ENCODE results near the gene CNOT1.

CNOT1 gene

GRCh38 chr16:58584831-58585505 is 44.7 kb downstream of the CNOT1 start:
- TF ChIP-seq CTCF (IDR thresholded peaks at IDR 0.05; ENCODE audit: low read depth, low read length, poor library complexity, severe bottlenecking), result no peak
- no peak for TF ChIP-seq EZH2phosphoT487 (IDR thresholded peaks at IDR 0.05; ENCODE audit: borderline replicate concordance, low read length)

GRCh38 chr16:58582971-58583765 is 46.5 kb downstream of the CNOT1 start:
- Histone ChIP-seq H3K79me2 (ENCODE audit: control insufficient read depth, low read length) (peaks cover 52% of the 10 kb centered on the region), H3K4me1 (ENCODE audit: control insufficient read depth, low read length) (no peaks in the 10 kb centered on the region), H3K36me3 (ENCODE audit: control insufficient read depth, low read length) (peaks cover 94% of the 10 kb centered on the region), H3K9me2 (replicated peaks; ENCODE audit: control insufficient read depth, low read length) (no peaks in the 10 kb centered on the region), H3K4me3 (ENCODE audit: low read length) (no peak overlapping the region), H4K20me1 (ENCODE audit: control insufficient read depth, insufficient read depth, low read depth, low read length) (peaks cover 10% of the 10 kb centered on the region), H3K27me3 (ENCODE audit: control insufficient read depth, low read length) (no peaks in the 10 kb centered on the region), H3F3A (ENCODE audit: control insufficient read depth, insufficient read depth) (peaks cover 24% of the 10 kb centered on the region), H3K4me2 (ENCODE audit: low read length) (no peak overlapping the region), H3K27ac (ENCODE audit: low read depth, low read length) (no peak overlapping the region), H3K9me3 (ENCODE audit: control insufficient read depth, insufficient read depth, low read length) (no peaks in the 10 kb centered on the region)
- TF ChIP-seq CTCF (IDR thresholded peaks at IDR 0.05; ENCODE audit: low read depth, low read length, poor library complexity, severe bottlenecking) (no peak), EZH2phosphoT487 (IDR thresholded peaks at IDR 0.05; ENCODE audit: borderline replicate concordance, low read length) (no peak)

More at GRCh38 chr16:58584831-58585505, 44.7 kb downstream of the CNOT1 start:
- peaks cover 48% of the 10 kb centered on the region for H3K79me2 ChIP-seq (ENCODE audit: control insufficient read depth, low read length)
- H3K4me1 ChIP-seq (ENCODE audit: control insufficient read depth, low read length), result no peaks in the 10 kb centered on the region
- no peak overlapping the region for H3K27ac ChIP-seq (ENCODE audit: low read depth, low read length)
- peaks cover 14% of the 10 kb centered on the region for H4K20me1 ChIP-seq (ENCODE audit: control insufficient read depth, insufficient read depth, low read depth, low read length)
- H3K4me3 ChIP-seq (ENCODE audit: low read length), result no peak overlapping the region
- H3K27me3 ChIP-seq (ENCODE audit: control insufficient read depth, low read length), result no peaks in the 10 kb centered on the region
- H3K36me3 ChIP-seq (ENCODE audit: control insufficient read depth, low read length), result peaks cover 95% of the 10 kb centered on the region
- H3K9me3 ChIP-seq (ENCODE audit: control insufficient read depth, insufficient read depth, low read length), result no peaks in the 10 kb centered on the region
- H3K4me2 ChIP-seq (ENCODE audit: low read length), result no peak overlapping the region
- H3K9me2 ChIP-seq (replicated peaks; ENCODE audit: control insufficient read depth, low read length), result no peaks in the 10 kb centered on the region
- H3F3A ChIP-seq (ENCODE audit: control insufficient read depth, insufficient read depth), result peaks cover 29% of the 10 kb centered on the region

GRCh38 chr16:58582133-58582532 is 47.5 kb downstream of the CNOT1 start:
- no peak overlapping the region for H3K27ac ChIP-seq (ENCODE audit: low read depth, low read length)
- H3F3A ChIP-seq (ENCODE audit: control insufficient read depth, insufficient read depth), result peaks cover 17% of the 10 kb centered on the region
- H3K4me3 ChIP-seq (ENCODE audit: low read length), result no peak overlapping the region
- peaks cover 94% of the 10 kb centered on the region for H3K36me3 ChIP-seq (ENCODE audit: control insufficient read depth, low read length)
- H3K9me2 ChIP-seq (replicated peaks; ENCODE audit: control insufficient read depth, low read length), result no peaks in the 10 kb centered on the region
- no peaks in the 10 kb centered on the region for H3K4me1 ChIP-seq (ENCODE audit: control insufficient read depth, low read length)
- no peaks in the 10 kb centered on the region for H3K9me3 ChIP-seq (ENCODE audit: control insufficient read depth, insufficient read depth, low read length)
- no peak for TF ChIP-seq EZH2phosphoT487 (IDR thresholded peaks at IDR 0.05; ENCODE audit: borderline replicate concordance, low read length)
- TF ChIP-seq CTCF (IDR thresholded peaks at IDR 0.05; ENCODE audit: low read depth, low read length, poor library complexity, severe bottlenecking), result no peak
- H4K20me1 ChIP-seq (ENCODE audit: control insufficient read depth, insufficient read depth, low read depth, low read length), result peaks cover 10% of the 10 kb centered on the region
- H3K4me2 ChIP-seq (ENCODE audit: low read length), result no peak overlapping the region
- H3K79me2 ChIP-seq (ENCODE audit: control insufficient read depth, low read length), result peaks cover 53% of the 10 kb centered on the region
- H3K27me3 ChIP-seq (ENCODE audit: control insufficient read depth, low read length), result no peaks in the 10 kb centered on the region

Data from DOHH2 (cell line).